H1 (cell line): ENCODE data around the gene DAP. TPM values are rescaled to one million over a fixed set of nuclear protein-coding genes. Genes with fewer than 3 reads are reported as not detected.

ENCODE experiments used
- CTCF ChIA-PET: fragments of 300-600 bp; sonication (Branson Sonifier 250); formaldehyde crosslinking; loops from one replicate; lab custom pipeline; 2021; ENCODE audit not compliant: partially characterized antibody; lab: Charles Lee
- POLR2A ChIA-PET: fragments of 300-600 bp; sonication (Branson Sonifier 250); formaldehyde crosslinking; loops from one replicate; lab custom pipeline; 2021; ENCODE audit warnings: inconsistent platforms; ENCODE audit not compliant: partially characterized antibody; lab: Charles Lee
- DNase-seq, 2 experiments: peaks; one replicate each; pipeline versions ENCODE4 v3.0.0 to v3.0.0-alpha.2; 2010 to 2022; ENCODE audit warnings: low spot score in 2 of 2, low read depth in 1 of 2, mixed read lengths in 1 of 2
- FAIRE-seq: peaks from 2 replicates; lab custom pipeline; 2011; peaks lifted over from hg19 to GRCh38; lab: Jason Lieb, UNC
- H2AFZ ChIP-seq: 2 replicates; pipeline ENCODE4 v1.8.1; 2012; ENCODE audit warnings: low read length, inconsistent platforms
- H2AK5ac ChIP-seq: 2 replicates; pipeline ENCODE4 v1.6.1; 2013; ENCODE audit warnings: low read depth, low read length
- H2BK120ac ChIP-seq: replicated peaks from 2 replicates; pipeline ENCODE3; 2013; ENCODE audit warnings: low read depth, low read length, inconsistent platforms
- H2BK12ac ChIP-seq: 2 replicates; pipeline ENCODE4 v1.6.1; 2013; ENCODE audit warnings: low read depth, low read length
- H2BK15ac ChIP-seq: 2 replicates; pipeline ENCODE4 v1.6.1; 2013; ENCODE audit warnings: low read length
- H2BK20ac ChIP-seq: 2 replicates; pipeline ENCODE4 v1.6.1; 2013; ENCODE audit warnings: low read length
- H2BK5ac ChIP-seq: 2 replicates; pipeline ENCODE4 v1.6.1; 2013; ENCODE audit warnings: low read depth, low read length
- H3K14ac ChIP-seq: 2 replicates; pipeline ENCODE4 v1.6.1; 2013; ENCODE audit warnings: inconsistent platforms; ENCODE audit not compliant: insufficient read length
- H3K18ac ChIP-seq: 2 replicates; pipeline ENCODE4 v1.6.1; 2013; ENCODE audit warnings: low read length; ENCODE audit errors: extremely low read depth
- H3K23ac ChIP-seq: 2 replicates; pipeline ENCODE4 v1.6.1; 2013; ENCODE audit warnings: inconsistent platforms; ENCODE audit not compliant: insufficient read length
- H3K23me2 ChIP-seq: 2 replicates; pipeline ENCODE4 v1.6.1; 2013; ENCODE audit warnings: low read depth, low read length
- H3K27ac ChIP-seq: 2 replicates; pipeline ENCODE4 v1.6.1; 2011; ENCODE audit warnings: low read depth, low read length, inconsistent platforms
- H3K27me3 ChIP-seq, 4 experiments: replicated peaks in 1 of 4; 1 replicate in 1 of 4; 2 replicates in 3 of 4; pipeline versions ENCODE4 v1.6.1 to v1.8.1; 2011 to 2013; ENCODE audit warnings: low read length in 3 of 4, mild to moderate bottlenecking in 3 of 4, inconsistent platforms in 2 of 4, mixed read lengths in 2 of 4, moderate library complexity in 1 of 4; ENCODE audit not compliant: control insufficient read depth in 3 of 4, insufficient read depth in 3 of 4; ENCODE audit errors: extremely low read depth in 1 of 4
- H3K36me3 ChIP-seq, 4 experiments: 2 replicates each; pipeline versions ENCODE4 v1.6.1 to v1.8.1; 2011 to 2013; ENCODE audit warnings: mild to moderate bottlenecking in 4 of 4, low read length in 3 of 4, moderate library complexity in 2 of 4, control low read depth in 1 of 4, inconsistent platforms in 1 of 4; ENCODE audit not compliant: insufficient read depth in 4 of 4, control insufficient read depth in 2 of 4
- H3K4ac ChIP-seq: replicated peaks from 2 replicates; pipeline ENCODE3; 2013; ENCODE audit warnings: low read length, low read depth, mixed read lengths, inconsistent platforms; ENCODE audit not compliant: insufficient read length
- H3K4me1 ChIP-seq, 4 experiments: replicated peaks in 1 of 4; 1 replicate in 1 of 4; 2 replicates in 3 of 4; pipeline versions ENCODE4 v1.6.1 to v1.8.1; 2011 to 2013; ENCODE audit warnings: low read length in 3 of 4, inconsistent platforms in 2 of 4, mixed read lengths in 1 of 4; ENCODE audit not compliant: insufficient read depth in 4 of 4, control insufficient read depth in 3 of 4
- H3K4me2 ChIP-seq, 2 experiments: 2 replicates each; pipeline versions ENCODE4 v1.6.1 to v1.8.1; 2011 to 2013; ENCODE audit warnings: low read depth in 2 of 2, low read length in 2 of 2, control low read depth in 1 of 2, inconsistent platforms in 1 of 2, mild to moderate bottlenecking in 1 of 2; ENCODE audit not compliant: insufficient read depth in 1 of 2
- H3K4me3 ChIP-seq, 4 experiments: fragments of 200-600, 300-600 bp in 1 of 4; sonication (generic), shearing (Covaris generic), sonication (Bioruptor Twin) in 1 of 4; 2 replicates each; pipeline versions ENCODE4 v1.5.1 to v1.8.1; 2011 to 2016; ENCODE audit warnings: low read length in 4 of 4, low read depth in 3 of 4, control low read depth in 2 of 4, inconsistent platforms in 2 of 4, mild to moderate bottlenecking in 2 of 4, mixed read lengths in 1 of 4, moderate library complexity in 1 of 4; ENCODE audit not compliant: insufficient read depth in 2 of 4; ENCODE audit errors: extremely low read depth in 1 of 4
- H3K56ac ChIP-seq: replicated peaks from 2 replicates; pipeline ENCODE3; 2013; ENCODE audit warnings: low read depth, mild to moderate bottlenecking, mixed read lengths, low read length, inconsistent platforms; ENCODE audit not compliant: insufficient read length
- H3K79me1 ChIP-seq: 2 replicates; pipeline ENCODE4 v1.6.1; 2013; ENCODE audit warnings: low read depth, low read length, control low read depth
- H3K79me2 ChIP-seq, 2 experiments: 2 replicates each; pipeline versions ENCODE4 v1.6.1 to v1.8.1; 2012 to 2013; ENCODE audit warnings: low read length in 2 of 2, mild to moderate bottlenecking in 2 of 2, inconsistent platforms in 1 of 2; ENCODE audit not compliant: insufficient read depth in 2 of 2, control insufficient read depth in 1 of 2
- H3K9ac ChIP-seq, 4 experiments: replicated peaks in 1 of 4; 1 replicate in 1 of 4; 2 replicates in 3 of 4; pipeline versions ENCODE4 v1.6.1 to v1.8.1; 2011 to 2013; ENCODE audit warnings: low read depth in 3 of 4, low read length in 3 of 4, control low read depth in 2 of 4, mild to moderate bottlenecking in 2 of 4, moderate library complexity in 2 of 4, inconsistent platforms in 1 of 4; ENCODE audit errors: extremely low read depth in 1 of 4
- H3K9me3 ChIP-seq, 2 experiments: 2 replicates each; pipeline versions ENCODE4 v1.6.1 to v1.8.1; 2012 to 2013; ENCODE audit warnings: mild to moderate bottlenecking in 2 of 2, moderate library complexity in 2 of 2, control low read depth in 1 of 2, inconsistent platforms in 1 of 2, low read depth in 1 of 2, low read length in 1 of 2, mixed read lengths in 1 of 2; ENCODE audit not compliant: insufficient read depth in 2 of 2
- H4K20me1 ChIP-seq, 2 experiments: replicated peaks in 1 of 2; 2 replicates each; pipeline versions ENCODE3 to v1.8.1; 2011 to 2013; ENCODE audit warnings: inconsistent platforms in 2 of 2, low read length in 2 of 2, mild to moderate bottlenecking in 1 of 2; ENCODE audit not compliant: insufficient read depth in 2 of 2, control insufficient read depth in 1 of 2
- H4K5ac ChIP-seq: 2 replicates; pipeline ENCODE4 v1.6.1; 2013; ENCODE audit warnings: low read length, low read depth, mixed read lengths, inconsistent platforms; ENCODE audit not compliant: insufficient read length
- H4K8ac ChIP-seq: 2 replicates; pipeline ENCODE4 v1.8.0; 2013; ENCODE audit warnings: mild to moderate bottlenecking, moderate library complexity, low read length, inconsistent platforms; ENCODE audit not compliant: insufficient read depth; ENCODE audit errors: extremely low read depth
- H4K91ac ChIP-seq: replicated peaks from 2 replicates; pipeline ENCODE3; 2013; ENCODE audit warnings: low read length, mixed read lengths, inconsistent platforms; ENCODE audit not compliant: insufficient read length
- ATF3 ChIP-seq: IDR thresholded peaks from 2 replicates; pipeline ENCODE4 v1.6.1; 2011; ENCODE audit warnings: low read depth, mild to moderate bottlenecking, low read length; ENCODE audit not compliant: insufficient read depth
- CBX8 ChIP-seq: fragments of 300-800, 300-1000 bp; sonication (generic); IDR thresholded peaks from 2 replicates; pipeline ENCODE4 v1.7.1; 2016; ENCODE audit warnings: low read depth, low read length, borderline replicate concordance
- CEBPB ChIP-seq: IDR thresholded peaks from 2 replicates; pipeline ENCODE4 v1.6.1; 2012; ENCODE audit warnings: low read depth, low read length
- CTBP2 ChIP-seq: IDR thresholded peaks from 2 replicates; pipeline ENCODE4 v1.7.0; 2011; ENCODE audit warnings: borderline replicate concordance, mild to moderate bottlenecking, moderate library complexity, mixed read lengths, low read length; ENCODE audit not compliant: insufficient read depth, insufficient read length
- KDM5A ChIP-seq: fragments of 200-600 bp; IDR thresholded peaks from 2 replicates; pipeline ENCODE4 v1.7.1; 2012; ENCODE audit warnings: mild to moderate bottlenecking, low read length, inconsistent platforms, mixed read lengths
- MAFK ChIP-seq: IDR thresholded peaks from 2 replicates; pipeline ENCODE4 v1.6.1; 2012; ENCODE audit warnings: low read depth, mild to moderate bottlenecking, improper control_type of control experiment, low read length
- PHF8 ChIP-seq: fragments of 200-600 bp; sonication (generic); conservative IDR thresholded peaks from 2 replicates; pipeline ENCODE4 v1.7.1; 2012; ENCODE audit warnings: low read depth, mild to moderate bottlenecking, inconsistent platforms, low read length, moderate library complexity
- POLR2A ChIP-seq, 2 experiments: IDR thresholded peaks; 1 replicate in 1 of 2; 2 replicates in 1 of 2; pipeline ENCODE4 v1.6.1; 2011; ENCODE audit warnings: low read depth in 2 of 2, low read length in 2 of 2, mild to moderate bottlenecking in 2 of 2; ENCODE audit errors: control extremely low read depth in 1 of 2
- RNF2 ChIP-seq: fragments of 200-900, 300-1000 bp; sonication (generic); IDR thresholded peaks from 2 replicates; pipeline ENCODE4 v1.7.1; 2016; ENCODE audit warnings: borderline replicate concordance, low read depth, mild to moderate bottlenecking, antibody characterized with exemption, low read length; ENCODE audit not compliant: poor library complexity, severe bottlenecking; ENCODE audit errors: missing control alignments
- RXRA ChIP-seq: IDR thresholded peaks from 2 replicates; pipeline ENCODE4 v1.6.1; 2011; ENCODE audit warnings: low read depth, mild to moderate bottlenecking, low read length, moderate library complexity; ENCODE audit not compliant: insufficient read depth
- SP4 ChIP-seq: IDR thresholded peaks from 2 replicates; pipeline ENCODE4 v1.6.1; 2012; ENCODE audit warnings: low read length, inconsistent platforms
- TAF1 ChIP-seq: IDR thresholded peaks from 2 replicates; pipeline ENCODE4 v1.6.1; 2011; ENCODE audit warnings: mild to moderate bottlenecking, low read depth, low read length
- WGBS, 2 experiments: shearing (Covaris generic) in 1 of 2; methylation state at CpG; one replicate each; pipeline versions ENCODE4 v1.1.6 to v1.1.7; 2013 to 2015; ENCODE audit warnings: low lambda C conversion rate in 2 of 2, mixed read lengths in 2 of 2, inconsistent platforms in 1 of 2, low coverage in 1 of 2, missing lambda C conversion rate in 1 of 2; ENCODE audit not compliant: insufficient replicate concordance in 2 of 2, insufficient coverage in 1 of 2, insufficient read length in 1 of 2; ENCODE audit errors: extremely low coverage in 1 of 2, missing lambda C conversion rate in 1 of 2; 5-methylcytosine and 5-hydroxymethylcytosine counted together
- polyA plus RNA-seq, 7 experiments: library from polyadenylated mRNA; depleted of rRNA in 3 of 7; stranded (reverse) in 5 of 7; unstranded in 2 of 7; fragments of >200 nt in 5 of 7; fragments of 200-250 nt in 2 of 7; gene quantifications; 1 replicate in 5 of 7; 2 replicates in 1 of 7; 4 replicates in 1 of 7; pipeline versions ENCODE4 v1.2.1 to v1.2.3, GENCODE V29; 2011 to 2013; ENCODE audit warnings: missing spikeins in 2 of 7, mixed read lengths in 2 of 7
- total RNA-seq: library from RNA; stranded (reverse); fragmentation: NEBNext Ultra II Directional; extraction: Animal tissue kit (Norgen Biotek cat#: 25700); gene quantifications from 2 replicates; pipeline ENCODE4 v1.2.1, GENCODE V29; 2021

DAP gene
- total and polyA plus RNA-seq, 2 of the 8 experiments (the other 6 are each of a cell fraction or from before 2014, with no cell fraction given): 26.2 to 44.4 TPM

DNA sequence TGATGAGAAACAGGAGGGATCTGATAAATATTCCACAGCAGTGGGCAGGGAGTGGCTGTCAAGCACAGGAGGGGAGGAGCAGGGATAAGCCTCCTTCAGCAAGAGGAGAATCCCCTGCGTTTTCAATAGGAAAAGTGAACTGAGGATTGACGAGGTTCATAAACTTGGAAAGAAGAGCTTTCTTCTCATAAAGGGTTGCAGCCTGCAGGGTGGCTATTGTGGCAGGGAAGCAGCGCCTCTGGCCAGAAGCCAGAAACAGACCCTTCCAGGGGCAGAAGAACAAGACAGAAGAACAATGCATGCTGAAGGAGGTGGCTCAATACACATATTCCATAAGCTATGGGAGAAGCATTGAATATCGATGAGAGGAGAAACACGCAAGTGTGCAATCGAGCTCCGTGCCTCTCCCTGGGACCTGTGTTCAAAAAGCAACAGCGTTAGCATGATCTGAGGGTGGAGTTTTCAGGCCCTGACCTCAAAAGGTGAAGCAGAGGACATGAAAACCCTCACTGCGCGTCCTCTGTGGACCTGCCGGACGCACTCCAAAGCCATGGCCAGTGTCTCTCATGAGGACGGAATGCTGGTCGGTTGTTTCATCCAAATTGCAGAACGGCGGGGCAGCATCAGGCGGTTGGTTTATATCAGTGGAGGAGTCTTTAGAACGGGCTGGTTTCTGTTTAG lies 129.6 kb downstream of the DAP start:
- POLR2A ChIA-PET: interaction anchor here (1.9 kb wide), 1 partner anchor 180 kb away, joined by 5 read pairs; no protein-coding TSS in a partner anchor
- DNase-seq (no peak), FAIRE-seq (no peak)
- Histone ChIP-seq H3K56ac (no peak overlapping the region), H4K8ac (no peak overlapping the region), H3K4me1 (peaks cover 7 to 32% (median 20%) of the 10 kb centered on the region in 4 experiments), H3K9ac (no peak overlapping the region), H4K91ac (no peak overlapping the region), H4K20me1 (no peaks in the 10 kb centered on the region), H3K27ac (no peak overlapping the region), H3K4ac (peak overlapping the region; percentile 22), H2AK5ac (peak overlapping the region; percentile 78), H3K27me3 (no peaks in the 10 kb centered on the region), H3K79me2 (peaks cover 0 to 9% of the 10 kb centered on the region in 2 experiments; a peak in 1 of 4 replicates), H3K79me1 (no peaks in the 10 kb centered on the region), H3K36me3 (no peaks in the 10 kb centered on the region), H2AFZ (no peak overlapping the region), H4K5ac (no peak overlapping the region), H2BK15ac (peak overlapping the region; percentile 88; the same call in 1 of the 2 replicates), H3K4me3 (no peak overlapping the region), H2BK20ac (peak overlapping the region; percentile 77; the same call in 1 of the 2 replicates), H3K23me2 (peaks cover 3% of the 10 kb centered on the region; the same call in 1 of the 2 replicates), H3K23ac (no peak overlapping the region), H3K18ac (peak overlapping the region; percentile 66), H2BK12ac (peak overlapping the region; percentile 72; the same call in 1 of the 2 replicates), H3K9me3 (no peaks in the 10 kb centered on the region), H2BK120ac (no peak overlapping the region), H3K14ac (no peak overlapping the region), H3K4me2 (no peak overlapping the region), H2BK5ac (peak overlapping the region; percentile 88; the same call in 1 of the 2 replicates)
- CTCF ChIA-PET: interaction anchor here (0.8 to 1.5 kb wide), 2 partner anchors 170 to 179 kb away, joined by 3 read pairs; no protein-coding TSS in a partner anchor
- 83% methylated on average over 18 of the region's 18 CpGs; no CpG with 5 or more reads in 1 of the 2 experiments for WGBS, 2 experiments
- no peak for TF ChIP-seq CTBP2
- no peak for TF ChIP-seq RNF2
- TF ChIP-seq CEBPB: no peak
- TF ChIP-seq ATF3: no peak
- no peak for TF ChIP-seq RXRA
- no peak for TF ChIP-seq MAFK
- TF ChIP-seq TAF1: no peak
- no peak for TF ChIP-seq SP4
- TF ChIP-seq PHF8: no peak
- TF ChIP-seq KDM5A: no peak
- TF ChIP-seq CBX8: no peak
- TF ChIP-seq POLR2A (IDR thresholded peaks at IDR 0.05; ENCODE audit: control extremely low read depth in 1 of 2, low read depth in 2 of 2, low read length in 2 of 2): no peak
